GM21526 (cell line): ENCODE measurements around the gene KANK4.

Experiments
- ATAC-seq: cut with Tn5 transposase; IDR thresholded peaks from one replicate; pipeline ENCODE4 v1.9.1; 2021; ENCODE audit warnings: moderate library complexity; ENCODE audit not compliant: unreplicated experiment, low FRiP score

Gene KANK4

GRCh38 chr1:62213075-62213914 lies 105.9 kb downstream of the KANK4 start:
- ATAC-seq, result no peak

- ATAC-seq, result no peak
These were observed 106.8 kb downstream of the KANK4 start for GRCh38 chr1:62212411-62212810.

DNA sequence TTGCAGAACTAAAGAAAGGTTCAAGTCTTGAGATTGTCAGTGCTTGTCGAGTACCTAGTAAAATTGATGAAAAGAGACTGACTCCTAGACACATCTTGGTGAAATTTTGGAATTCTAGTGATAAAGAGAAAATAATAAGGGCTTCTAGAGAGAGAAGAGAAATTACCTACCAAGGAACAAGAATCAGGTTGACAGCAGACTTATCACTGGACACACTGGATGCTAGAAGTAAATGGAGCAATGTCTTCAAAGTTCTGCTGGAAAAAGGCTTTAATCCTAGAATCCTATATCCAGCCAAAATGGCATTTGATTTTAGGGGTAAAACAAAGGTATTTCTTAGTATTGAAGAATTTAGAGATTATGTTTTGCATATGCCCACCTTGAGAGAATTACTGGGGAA lies 108.3 kb downstream of the KANK4 start:
- no peak for ATAC-seq

DNA sequence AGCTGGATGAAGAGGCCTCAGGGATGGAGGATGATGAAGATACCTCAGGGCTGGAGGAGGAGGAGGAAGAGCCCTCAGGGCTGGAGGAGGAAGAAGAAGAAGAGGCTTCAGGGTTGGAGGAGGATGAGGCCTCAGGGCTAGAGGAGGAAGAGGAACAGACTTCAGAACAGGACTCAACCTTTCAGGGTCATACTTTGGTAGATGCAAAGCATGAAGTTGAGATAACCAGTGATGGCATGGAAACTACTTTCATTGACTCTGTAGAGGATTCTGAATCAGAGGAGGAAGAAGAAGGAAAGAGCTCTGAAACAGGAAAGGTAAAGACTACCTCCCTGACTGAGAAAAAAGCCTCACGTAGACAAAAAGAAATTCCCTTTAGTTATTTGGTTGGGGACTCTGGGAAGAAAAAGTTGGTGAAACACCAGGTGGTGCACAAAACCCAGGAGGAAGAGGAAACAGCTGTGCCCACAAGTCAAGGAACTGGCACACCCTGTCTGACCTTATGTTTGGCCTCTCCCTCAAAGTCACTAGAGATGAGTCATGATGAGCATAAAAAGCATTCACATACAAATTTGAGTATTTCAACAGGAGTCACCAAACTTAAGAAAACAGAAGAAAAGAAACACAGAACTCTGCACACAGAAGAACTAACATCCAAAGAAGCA lies 109.2 kb downstream of the KANK4 start:
- ATAC-seq, result no peak

DNA sequence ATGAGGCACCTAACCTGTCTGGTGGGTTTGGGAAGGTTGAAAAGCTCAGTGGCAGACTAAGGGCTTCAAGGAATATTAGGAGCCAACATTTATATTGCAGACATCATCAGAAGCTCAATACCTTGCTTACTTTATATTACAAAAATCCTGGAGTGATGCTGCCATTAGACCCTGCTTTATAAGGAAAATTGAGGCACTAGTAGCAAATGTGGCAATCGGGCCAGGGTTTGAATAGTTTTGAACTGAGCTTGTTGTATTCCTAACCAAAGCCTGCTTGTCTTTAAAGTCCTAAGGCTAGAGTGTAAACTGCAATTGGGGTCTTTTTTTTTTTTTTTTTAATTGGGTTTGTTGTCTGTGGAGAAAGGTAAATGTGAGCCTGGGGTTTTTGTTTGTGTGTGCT lies 110.3 kb downstream of the KANK4 start:
- no peak for ATAC-seq

- no peak for ATAC-seq
These were observed 111.1 kb downstream of the KANK4 start for GRCh38 chr1:62208087-62208486.

DNA sequence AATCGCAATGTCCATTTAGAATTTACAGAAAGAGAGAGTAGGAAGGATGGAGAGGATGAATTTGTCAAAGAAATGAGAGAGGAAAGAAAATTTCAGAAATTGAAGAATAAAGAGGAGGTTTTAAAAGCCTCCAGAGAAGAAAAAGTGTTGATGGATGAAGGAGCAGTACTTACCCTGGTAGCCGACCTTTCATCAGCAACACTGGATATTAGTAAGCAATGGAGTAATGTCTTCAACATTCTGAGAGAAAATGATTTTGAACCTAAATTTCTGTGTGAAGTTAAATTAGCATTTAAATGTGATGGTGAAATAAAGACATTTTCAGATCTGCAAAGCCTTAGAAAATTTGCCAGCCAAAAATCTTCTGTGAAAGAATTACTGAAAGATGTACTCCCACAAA lies 112.0 kb downstream of the KANK4 start:
- no peak for ATAC-seq

DNA sequence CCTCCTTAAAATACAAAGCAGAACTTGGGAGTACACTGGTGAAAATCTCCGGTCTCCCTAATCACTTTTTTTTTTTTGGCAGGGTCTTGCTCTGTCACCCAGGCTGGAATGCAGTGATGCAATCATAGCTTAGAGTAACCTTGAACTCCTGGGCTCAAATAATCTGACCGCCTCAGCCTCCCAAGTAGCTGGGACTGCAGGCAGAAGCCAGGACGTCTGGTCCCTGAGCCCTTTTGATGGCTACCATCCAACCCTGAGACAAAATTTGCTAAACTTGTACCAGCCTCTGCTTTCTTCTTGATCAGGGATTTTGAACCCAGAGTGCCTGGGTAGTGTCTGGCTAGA lies 120.5 kb downstream of the KANK4 start:
- ATAC-seq, result no peak

DNA sequence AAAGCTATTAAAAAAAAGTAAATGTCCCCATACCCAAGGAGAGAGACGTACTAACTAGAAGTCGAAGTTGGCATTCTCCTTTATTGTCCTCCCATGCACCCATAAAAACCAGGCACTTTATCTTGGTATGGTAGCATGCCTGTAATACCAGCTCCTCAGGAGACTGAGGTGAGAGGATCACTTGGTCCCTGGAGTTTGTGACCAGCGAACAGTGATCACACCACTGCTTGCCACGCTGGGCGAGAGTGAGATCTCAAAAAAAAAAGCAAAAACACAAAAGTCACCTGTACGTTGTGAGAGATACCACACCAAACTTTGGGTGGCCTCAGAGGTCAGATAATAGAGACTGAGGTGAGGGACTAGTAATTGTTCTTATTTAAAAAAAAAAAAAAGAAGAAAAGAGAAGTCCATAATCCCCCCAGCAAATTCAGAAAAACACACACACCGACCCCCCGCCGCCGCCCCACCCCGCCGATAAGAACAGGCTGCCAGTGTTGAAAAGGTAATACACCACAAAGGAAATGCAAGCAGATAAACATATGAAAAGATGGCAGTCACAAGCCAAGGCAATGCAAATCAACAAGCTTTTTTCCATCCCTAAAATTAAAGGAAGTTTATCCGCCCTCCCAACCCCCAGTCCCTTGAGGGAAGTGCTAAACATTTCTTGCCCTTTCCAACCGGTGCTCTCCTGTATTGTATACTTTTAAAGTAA lies 121.0 kb downstream of the KANK4 start:
- ATAC-seq, result no peak

DNA sequence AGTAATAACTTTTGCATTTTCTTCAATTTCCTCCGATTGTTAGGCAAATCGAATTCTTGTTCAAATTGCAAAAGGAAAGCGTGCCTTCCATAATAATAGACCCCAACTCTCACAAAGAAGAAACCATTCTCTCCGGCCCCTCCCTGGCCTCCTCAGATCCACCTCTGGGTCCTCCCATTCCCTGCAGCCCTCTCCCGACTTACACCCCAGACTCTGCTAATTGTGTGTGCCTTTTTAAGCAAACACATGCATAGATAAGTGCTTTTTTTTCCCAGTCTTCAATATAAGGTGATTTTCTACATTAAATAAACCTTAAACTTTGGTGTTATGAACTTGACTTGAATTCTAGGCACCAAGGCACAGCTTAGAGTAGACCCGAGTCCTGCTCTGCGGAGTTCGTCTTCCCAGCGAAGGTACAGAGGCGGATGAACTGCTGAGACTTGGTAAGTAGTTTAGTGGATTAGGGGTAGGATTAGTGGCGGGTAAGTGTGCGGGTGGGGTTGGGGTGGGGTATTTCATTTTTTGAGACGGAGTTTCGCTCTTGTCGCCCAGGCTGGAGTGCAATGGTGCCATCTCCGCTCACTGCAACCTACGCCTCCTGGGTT lies 123.0 kb downstream of the KANK4 start:
- no peak for ATAC-seq

DNA sequence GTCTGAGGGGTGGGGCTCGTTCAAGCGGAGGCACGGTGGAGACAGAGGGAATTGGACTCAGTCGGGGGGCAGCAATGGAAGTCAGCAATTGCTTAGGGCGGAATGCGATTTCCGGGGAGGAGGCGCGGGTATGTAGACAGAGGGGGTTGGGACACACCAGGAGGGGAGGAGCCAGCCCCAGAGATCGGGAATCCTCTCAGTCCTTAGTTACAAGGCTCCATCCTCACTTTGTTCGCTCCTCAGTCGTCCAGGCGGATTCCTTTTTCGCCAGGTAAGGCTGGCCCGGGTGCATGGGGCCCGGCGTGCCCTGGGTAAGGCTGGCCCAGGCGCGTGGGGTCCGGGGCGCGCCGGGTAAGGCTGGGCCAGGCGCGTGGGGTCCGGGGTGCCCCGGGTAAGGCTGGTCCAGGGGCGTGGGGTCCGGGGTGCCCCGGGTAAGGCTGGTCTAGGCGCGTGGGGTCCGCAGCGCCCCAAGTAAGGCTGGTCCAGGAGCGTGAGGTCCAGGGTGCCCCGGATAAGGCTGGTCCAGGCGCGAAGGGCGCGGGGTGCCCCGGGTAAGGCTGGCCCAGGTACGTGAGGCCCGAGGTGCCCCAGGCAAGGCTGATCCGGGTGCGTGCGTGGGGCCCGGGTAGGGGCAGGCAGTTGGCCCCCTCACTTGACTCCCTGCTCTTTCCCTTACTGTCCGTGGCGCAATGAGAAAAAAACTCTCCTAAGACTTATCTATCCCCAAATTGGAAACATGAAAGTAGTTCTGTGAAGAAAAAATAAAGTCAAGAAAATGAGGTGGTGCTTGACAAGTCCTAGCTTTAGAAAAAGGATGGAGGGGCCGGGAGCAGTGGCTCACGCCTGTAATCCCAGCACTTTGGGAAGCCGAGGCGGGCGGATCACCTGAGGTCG lies 124.3 kb downstream of the KANK4 start, which contains the start of gene L1TD1:
L1TD1 (plus strand) TSS at position 199 of the 894 bp plus-strand sequence. CDS start 11,780 bp downstream, outside the sequence.
- ATAC-seq, result no peak

DNA sequence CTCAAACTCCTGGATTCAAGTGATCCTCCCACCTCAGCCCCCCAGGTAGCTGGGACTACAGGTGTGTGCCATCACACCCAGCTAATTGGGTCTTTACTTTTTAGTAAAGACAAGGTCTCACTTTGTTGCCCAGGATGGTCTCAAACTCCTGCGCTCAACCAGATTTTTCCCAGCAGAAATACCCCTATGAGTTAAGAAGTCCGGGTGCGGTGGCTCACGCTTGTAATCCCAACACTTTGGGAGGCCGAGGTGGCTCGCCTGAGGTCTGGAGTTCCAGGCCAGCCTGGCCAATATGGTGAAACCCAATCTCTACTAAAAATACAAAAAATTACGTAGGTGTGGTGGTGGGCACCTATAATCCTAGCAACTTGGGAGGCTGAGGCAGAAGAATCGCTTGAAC lies 131.1 kb downstream of the KANK4 start:
- no peak for ATAC-seq

DNA sequence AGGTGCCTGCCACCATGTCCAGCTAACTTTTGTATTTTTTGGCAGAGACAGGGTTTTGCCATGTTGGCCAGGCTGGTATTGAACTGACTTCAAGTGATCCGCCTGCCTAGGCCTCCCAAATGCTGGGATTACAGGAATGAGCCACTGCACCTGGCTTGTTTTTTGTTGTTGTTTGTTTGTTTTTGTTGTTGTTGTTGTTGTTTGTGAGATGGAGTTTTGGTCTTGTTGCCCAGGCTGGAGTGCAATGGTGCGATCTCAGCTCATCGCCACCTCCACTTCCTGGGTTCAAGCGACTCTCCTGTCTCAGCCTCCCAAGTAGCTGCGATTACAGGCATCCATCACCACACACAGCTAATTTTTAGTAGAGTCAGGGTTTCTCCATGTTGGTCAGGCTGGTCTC lies 131.7 kb downstream of the KANK4 start:
- no peak for ATAC-seq
